HG03064 (cell line): ENCODE measurements around the gene NCAM1.

Experiments used
- ATAC-seq: cut with Tn5 transposase; IDR thresholded peaks from one replicate; pipeline ENCODE4 v1.9.1; 2021; ENCODE audit warnings: low read depth; ENCODE audit not compliant: unreplicated experiment

The NCAM1 gene

GRCh38 chr11:113162592-113162962 is 201.4 kb downstream of the NCAM1 start:
- ATAC-seq, result no peak

- ATAC-seq, result no peak
Observed at GRCh38 chr11:113163291-113164030, 202.2 kb downstream of the NCAM1 start.

- no peak for ATAC-seq
Observed at GRCh38 chr11:113166280-113166679, 205.1 kb downstream of the NCAM1 start.

DNA sequence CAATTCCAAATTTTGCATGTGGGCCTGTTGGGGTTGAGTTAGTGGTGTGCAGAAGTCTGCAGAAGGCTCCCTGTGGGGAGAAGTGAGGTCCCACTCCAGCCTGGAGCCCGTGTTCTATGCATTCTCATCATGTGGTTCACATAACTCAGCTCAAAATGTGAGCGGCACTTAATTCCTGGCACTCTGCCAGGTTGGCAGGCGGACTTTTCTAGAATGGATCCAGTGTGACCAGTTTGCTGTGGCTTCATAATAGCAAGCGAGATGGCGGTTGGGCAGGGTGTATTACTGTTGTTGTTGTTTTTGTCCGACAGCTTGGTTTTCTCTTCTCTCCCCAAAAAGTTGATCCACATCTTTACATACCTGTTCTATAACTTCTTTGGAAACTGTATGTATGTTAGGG is 206.4 kb downstream of the NCAM1 start:
- no peak for ATAC-seq

- ATAC-seq, result no peak
Observed at GRCh38 chr11:113168354-113169342, 207.4 kb downstream of the NCAM1 start.

DNA sequence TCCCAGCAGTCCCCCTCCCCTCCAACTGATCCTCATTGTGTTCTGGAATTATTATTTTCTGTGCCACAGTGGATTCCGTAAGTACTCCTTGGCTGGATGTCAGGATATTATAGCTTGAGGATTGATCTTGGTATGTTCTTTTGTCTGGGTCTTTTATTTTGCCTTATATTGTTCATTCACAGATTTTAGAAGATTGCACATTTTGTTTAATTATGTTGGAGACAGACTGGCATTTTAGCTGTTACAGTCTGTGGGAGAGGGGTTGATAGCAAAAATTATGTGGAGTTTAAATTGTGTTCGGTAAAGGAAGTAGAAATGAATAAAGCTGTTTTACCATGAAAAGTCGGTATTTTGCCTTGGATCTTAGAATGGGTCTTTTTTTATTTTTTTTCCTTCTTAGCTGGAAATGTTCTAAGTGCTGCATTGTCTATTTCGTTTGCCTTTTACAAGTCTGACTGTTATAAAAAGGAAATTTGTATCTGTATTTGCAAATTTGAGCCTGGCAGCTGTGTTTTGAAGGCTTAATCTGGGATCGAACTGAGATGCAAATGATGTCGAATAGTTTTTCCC is 211.2 kb downstream of the NCAM1 start:
- no peak for ATAC-seq

- no peak for ATAC-seq
Observed at GRCh38 chr11:113173126-113173525, 211.9 kb downstream of the NCAM1 start.

DNA sequence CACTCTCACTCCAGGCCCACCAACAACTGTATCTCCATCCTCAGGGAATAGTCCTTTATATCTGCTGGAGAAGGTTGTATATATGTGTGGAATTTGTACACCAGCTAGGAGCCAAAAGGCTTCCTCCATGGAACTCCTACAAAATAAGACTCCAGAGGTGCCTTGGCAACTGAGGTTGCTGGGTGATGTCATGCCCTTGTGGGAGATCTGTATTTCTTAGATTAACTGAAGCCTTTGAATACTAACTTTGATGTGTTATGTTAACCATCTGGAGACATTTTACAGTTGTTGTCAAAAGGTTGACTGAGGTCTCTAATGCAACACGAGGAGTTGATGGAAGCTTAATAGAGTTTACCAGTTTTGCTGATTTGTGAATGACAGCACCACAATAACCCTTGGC is 213.7 kb downstream of the NCAM1 start:
- ATAC-seq, result no peak

- no peak for ATAC-seq
Observed at GRCh38 chr11:113176599-113177360, 215.6 kb downstream of the NCAM1 start.

DNA sequence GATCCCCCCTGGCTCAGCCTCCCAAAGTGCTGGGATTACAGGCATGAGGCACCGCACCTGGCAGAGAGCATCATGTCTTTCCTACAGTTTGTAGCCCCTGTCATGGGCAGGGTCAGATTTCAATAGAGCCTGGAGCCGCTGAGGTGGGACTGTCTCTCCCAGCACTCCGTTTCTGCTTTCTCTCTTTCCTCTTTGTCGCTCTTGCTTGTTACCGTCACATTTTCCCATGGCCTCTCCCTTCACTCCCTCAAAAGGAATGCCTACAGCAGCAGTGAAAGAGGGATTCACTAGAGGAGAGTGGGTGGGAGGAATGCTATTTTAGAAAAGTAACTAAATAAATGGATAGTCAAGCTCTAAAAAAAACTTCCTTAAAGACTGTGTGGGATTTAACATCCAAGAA is 216.5 kb downstream of the NCAM1 start:
- no peak for ATAC-seq

DNA sequence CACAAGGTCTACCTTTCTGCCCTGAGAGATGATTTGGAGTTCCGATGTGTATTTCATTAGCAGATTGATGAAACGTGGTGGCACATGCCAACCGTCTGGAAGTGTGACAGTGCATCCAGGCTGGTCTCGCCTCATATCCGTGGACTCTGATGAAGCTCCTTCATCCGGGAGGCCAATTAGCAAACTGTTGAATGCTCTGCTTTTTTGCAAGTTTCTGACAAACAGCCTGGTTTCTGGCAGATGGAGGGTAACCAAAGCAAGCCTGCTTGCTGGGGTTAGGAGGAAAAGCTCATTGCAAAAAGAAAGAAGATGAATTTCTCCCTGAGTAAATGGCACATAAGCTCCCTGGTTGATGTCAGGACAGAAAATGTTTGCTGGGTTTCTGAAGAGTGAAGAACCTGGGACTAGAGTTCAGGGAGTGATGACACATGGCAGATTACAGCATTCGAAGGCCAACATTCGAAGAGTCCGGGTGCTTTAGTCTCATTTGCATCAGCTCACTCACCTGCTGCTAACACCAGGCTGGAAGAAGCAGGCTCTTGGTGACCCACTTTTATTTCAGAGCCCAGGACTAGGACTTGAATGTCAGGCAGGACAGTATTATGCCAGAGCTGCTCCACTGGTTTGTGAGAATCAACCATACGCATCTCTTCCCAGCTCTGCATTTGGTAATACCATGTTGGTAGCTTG is 217.3 kb downstream of the NCAM1 start:
- no peak for ATAC-seq

DNA sequence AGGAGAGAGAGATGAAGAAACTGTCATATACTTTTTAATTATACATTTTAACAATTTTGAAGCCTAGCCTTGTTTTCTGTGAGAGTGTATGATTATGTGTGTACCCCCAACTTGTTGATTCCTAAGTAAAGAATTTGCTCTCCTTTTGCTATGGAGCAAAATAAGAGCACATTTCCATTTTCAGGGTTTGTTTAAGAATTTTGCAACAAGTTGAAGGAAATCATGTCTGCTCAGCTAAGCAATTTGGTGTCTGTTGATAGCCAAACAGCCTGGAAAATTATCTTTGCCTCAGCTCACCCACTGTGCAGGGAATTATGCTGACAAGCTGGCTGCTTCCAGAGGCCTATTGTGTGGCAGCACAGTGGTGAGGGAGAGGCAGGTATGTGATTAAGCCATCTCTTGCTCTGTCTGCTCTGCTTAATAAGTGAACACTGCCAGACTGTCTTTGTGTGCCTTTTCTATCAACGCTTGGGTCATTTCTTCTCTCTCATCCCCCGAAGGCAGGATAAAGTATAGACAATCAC is 218.0 kb downstream of the NCAM1 start:
- no peak for ATAC-seq

DNA sequence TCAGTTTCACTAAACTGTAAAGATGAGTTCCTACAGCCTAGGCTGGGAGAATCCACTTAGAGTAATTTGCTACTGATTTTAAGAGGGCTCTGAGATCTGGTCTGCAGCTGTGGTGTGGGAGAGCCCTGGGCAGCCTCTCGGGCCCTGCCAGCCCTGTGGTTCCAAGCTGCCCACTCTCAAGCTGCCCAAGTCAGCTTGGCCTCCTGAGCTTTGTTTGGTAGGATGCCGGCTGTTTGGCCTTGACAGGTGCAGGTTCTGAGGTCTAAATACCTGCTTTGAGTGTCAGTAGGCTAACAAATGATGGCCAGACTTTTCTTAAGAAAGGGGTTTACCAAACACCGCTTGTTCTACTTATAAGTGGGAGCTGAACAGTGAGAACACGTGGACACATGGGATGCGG is 219.9 kb downstream of the NCAM1 start:
- no peak for ATAC-seq

DNA sequence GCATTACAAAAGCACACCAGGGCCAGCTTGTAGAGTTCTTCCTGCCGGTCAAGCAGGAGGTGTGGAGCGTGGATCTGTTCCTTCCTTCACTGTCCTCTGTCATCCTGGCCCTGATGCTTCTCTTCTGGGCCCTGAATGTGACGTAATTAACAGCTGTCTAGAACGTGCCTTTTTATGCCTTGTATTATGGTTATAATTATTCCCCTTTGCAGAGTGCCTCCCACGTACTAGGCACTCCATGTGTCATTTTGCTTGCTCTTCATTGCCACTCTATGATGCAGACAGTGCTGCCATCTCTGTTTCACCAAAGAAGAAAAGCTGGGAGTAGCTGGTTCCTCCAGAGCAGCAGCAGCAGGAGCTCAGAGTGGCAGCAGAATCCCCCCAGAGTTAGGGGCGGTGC is 221.1 kb downstream of the NCAM1 start:
- ATAC-seq, result no peak

GRCh38 chr11:113184498-113184897 is 223.3 kb downstream of the NCAM1 start:
- no peak for ATAC-seq

GRCh38 chr11:113188371-113188834 is 227.2 kb downstream of the NCAM1 start:
- no peak for ATAC-seq

DNA sequence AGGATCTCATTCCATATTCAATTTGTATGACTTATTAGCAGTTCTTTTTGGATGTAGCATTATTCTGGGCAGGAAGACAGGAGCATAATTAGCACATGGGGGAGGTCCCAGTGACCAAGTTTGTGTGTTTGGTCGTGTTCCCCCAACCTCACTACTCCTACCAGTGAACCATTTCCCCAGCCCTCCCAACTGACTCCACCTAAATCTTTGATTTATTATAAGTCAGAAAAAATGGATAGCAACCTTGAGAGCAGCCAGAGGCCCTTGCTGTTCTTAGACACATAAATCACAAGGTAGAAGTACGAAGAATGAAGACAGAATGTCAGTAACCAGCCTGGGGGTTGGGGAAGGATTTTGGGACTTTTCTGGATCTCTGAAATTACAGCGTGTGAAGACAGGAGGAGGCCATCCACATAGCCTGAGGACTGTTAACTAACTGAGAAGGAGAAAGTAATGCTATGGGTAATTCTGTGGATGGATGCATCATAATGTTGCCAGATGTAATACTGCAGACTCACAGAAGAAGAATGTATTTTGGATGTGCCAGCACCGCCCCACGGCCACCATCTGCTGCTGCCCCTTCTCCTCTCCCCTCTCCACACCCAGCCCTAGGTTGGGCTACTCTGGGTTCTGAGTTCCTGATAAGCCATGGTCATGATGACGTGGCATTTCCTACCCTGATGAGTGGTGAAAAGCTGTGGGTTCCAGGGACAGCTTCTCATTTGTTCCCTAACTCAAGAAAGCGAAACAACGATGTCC is 228.9 kb downstream of the NCAM1 start:
- no peak for ATAC-seq

- ATAC-seq, result no peak
Observed at GRCh38 chr11:113192121-113192925, 231.1 kb downstream of the NCAM1 start.
